Osteocyte (in vitro differentiated cells): ENCODE results near the gene MAMLD1. TPM values are rescaled to one million over a fixed set of nuclear protein-coding genes. Genes with fewer than 3 reads are reported as not detected.

Experiments used
- DNase-seq: peaks from one replicate; pipeline ENCODE4 v3.0.0; 2021; ENCODE audit warnings: mixed read lengths; ENCODE audit not compliant: unreplicated experiment; ENCODE audit errors: extremely low spot score
- H3K27ac Mint-ChIP-seq: one replicate; pipeline ENCODE4 v1.8.0; 2021; ENCODE audit warnings: mild to moderate bottlenecking, mixed read lengths; ENCODE audit not compliant: unreplicated experiment
- H3K27me3 Mint-ChIP-seq: one replicate; pipeline ENCODE4 v1.8.0; 2021; ENCODE audit warnings: mixed read lengths; ENCODE audit not compliant: unreplicated experiment
- H3K36me3 Mint-ChIP-seq: one replicate; pipeline ENCODE4 v1.8.0; 2021; ENCODE audit warnings: mixed read lengths; ENCODE audit not compliant: unreplicated experiment
- H3K4me1 Mint-ChIP-seq: one replicate; pipeline ENCODE4 v1.8.0; 2021; ENCODE audit warnings: mixed read lengths; ENCODE audit not compliant: unreplicated experiment
- H3K4me3 Mint-ChIP-seq: one replicate; pipeline ENCODE4 v1.8.0; 2021; ENCODE audit warnings: mild to moderate bottlenecking, moderate library complexity, mixed read lengths; ENCODE audit not compliant: unreplicated experiment
- H3K9me3 Mint-ChIP-seq: one replicate; pipeline ENCODE4 v1.8.0; 2021; ENCODE audit warnings: mixed read lengths; ENCODE audit not compliant: unreplicated experiment
- total RNA-seq: library from RNA; stranded (reverse); gene quantifications from 2 replicates; pipeline ENCODE4 v1.2.1, GENCODE V29; 2021
- TF ChIP-seq, protein P1 (sequence below): fragments of 200-600 bp; sonication (generic); IDR thresholded peaks from 2 replicates; pipeline ENCODE4 v1.5.0; 2021; ENCODE audit warnings: antibody characterized with exemption, mild to moderate bottlenecking, moderate library complexity

Gene MAMLD1
- total RNA-seq, 1 donor from 2014 or later, result 13.2 TPM

- H3K27ac Mint-ChIP-seq, result no peak overlapping the region
- no peak for DNase-seq
- no peaks in the 10 kb centered on the region for H3K27me3 Mint-ChIP-seq
- TF ChIP-seq, protein P1, sequence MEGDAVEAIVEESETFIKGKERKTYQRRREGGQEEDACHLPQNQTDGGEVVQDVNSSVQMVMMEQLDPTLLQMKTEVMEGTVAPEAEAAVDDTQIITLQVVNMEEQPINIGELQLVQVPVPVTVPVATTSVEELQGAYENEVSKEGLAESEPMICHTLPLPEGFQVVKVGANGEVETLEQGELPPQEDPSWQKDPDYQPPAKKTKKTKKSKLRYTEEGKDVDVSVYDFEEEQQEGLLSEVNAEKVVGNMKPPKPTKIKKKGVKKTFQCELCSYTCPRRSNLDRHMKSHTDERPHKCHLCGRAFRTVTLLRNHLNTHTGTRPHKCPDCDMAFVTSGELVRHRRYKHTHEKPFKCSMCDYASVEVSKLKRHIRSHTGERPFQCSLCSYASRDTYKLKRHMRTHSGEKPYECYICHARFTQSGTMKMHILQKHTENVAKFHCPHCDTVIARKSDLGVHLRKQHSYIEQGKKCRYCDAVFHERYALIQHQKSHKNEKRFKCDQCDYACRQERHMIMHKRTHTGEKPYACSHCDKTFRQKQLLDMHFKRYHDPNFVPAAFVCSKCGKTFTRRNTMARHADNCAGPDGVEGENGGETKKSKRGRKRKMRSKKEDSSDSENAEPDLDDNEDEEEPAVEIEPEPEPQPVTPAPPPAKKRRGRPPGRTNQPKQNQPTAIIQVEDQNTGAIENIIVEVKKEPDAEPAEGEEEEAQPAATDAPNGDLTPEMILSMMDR, result no peak
- no peak overlapping the region for H3K4me3 Mint-ChIP-seq
- H3K36me3 Mint-ChIP-seq, result no peaks in the 10 kb centered on the region
- peaks cover 20% of the 10 kb centered on the region for H3K9me3 Mint-ChIP-seq
- no peaks in the 10 kb centered on the region for H3K4me1 Mint-ChIP-seq
Measured at GRCh38 chrX:150537851-150538250, 174.7 kb downstream of the MAMLD1 start.

DNA sequence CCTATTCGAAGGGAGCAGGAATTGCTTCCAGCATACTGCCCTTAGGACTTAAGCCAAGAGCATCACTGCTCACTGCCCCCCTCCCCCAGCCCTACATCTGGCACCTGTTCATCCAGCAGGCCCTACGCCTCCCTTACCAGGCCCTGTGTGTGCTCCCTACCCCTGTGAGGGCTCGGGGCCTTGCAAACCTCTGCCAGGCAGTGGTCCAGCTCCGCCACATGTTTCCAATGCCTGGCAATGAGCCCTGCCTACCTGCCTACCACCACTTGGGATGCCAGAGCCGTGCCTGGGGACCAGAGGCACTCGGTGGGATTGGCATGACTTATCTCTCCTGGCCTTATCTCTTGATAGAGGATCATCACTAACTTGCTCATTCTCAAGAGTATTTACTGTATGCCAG, 177.8 kb downstream of the MAMLD1 start:
- H3K9me3 Mint-ChIP-seq, result peaks cover 5% of the 10 kb centered on the region
- TF ChIP-seq, protein P1, result no peak
- H3K4me1 Mint-ChIP-seq, result peaks cover 2% of the 10 kb centered on the region
- no peaks in the 10 kb centered on the region for H3K36me3 Mint-ChIP-seq
- no peak for DNase-seq
- H3K27me3 Mint-ChIP-seq, result no peaks in the 10 kb centered on the region
- H3K27ac Mint-ChIP-seq, result no peak overlapping the region
- H3K4me3 Mint-ChIP-seq, result no peak overlapping the region

- H3K4me3 Mint-ChIP-seq, result no peak overlapping the region
- TF ChIP-seq, protein P1, result no peak
- H3K9me3 Mint-ChIP-seq, result no peaks in the 10 kb centered on the region
- H3K27ac Mint-ChIP-seq, result no peak overlapping the region
- DNase-seq, result no peak
- no peaks in the 10 kb centered on the region for H3K36me3 Mint-ChIP-seq
- H3K27me3 Mint-ChIP-seq, result no peaks in the 10 kb centered on the region
- H3K4me1 Mint-ChIP-seq, result peaks cover 9% of the 10 kb centered on the region
Measured at GRCh38 chrX:150542846-150543229, 179.7 kb downstream of the MAMLD1 start.

GRCh38 chrX:150543230-150544155, 180.4 kb downstream of the MAMLD1 start:
- no peak overlapping the region for H3K4me3 Mint-ChIP-seq
- no peak overlapping the region for H3K27ac Mint-ChIP-seq
- TF ChIP-seq, protein P1, result no peak
- no peaks in the 10 kb centered on the region for H3K27me3 Mint-ChIP-seq
- H3K9me3 Mint-ChIP-seq, result no peaks in the 10 kb centered on the region
- no peaks in the 10 kb centered on the region for H3K36me3 Mint-ChIP-seq
- H3K4me1 Mint-ChIP-seq, result peaks cover 15% of the 10 kb centered on the region
- no peak for DNase-seq

GRCh38 chrX:150544222-150544787, 181.2 kb downstream of the MAMLD1 start:
- DNase-seq, result no peak
- H3K9me3 Mint-ChIP-seq, result no peaks in the 10 kb centered on the region
- peaks cover 15% of the 10 kb centered on the region for H3K4me1 Mint-ChIP-seq
- no peak overlapping the region for H3K4me3 Mint-ChIP-seq
- H3K27ac Mint-ChIP-seq, result no peak overlapping the region
- H3K36me3 Mint-ChIP-seq, result no peaks in the 10 kb centered on the region
- TF ChIP-seq, protein P1, result no peak
- H3K27me3 Mint-ChIP-seq, result no peaks in the 10 kb centered on the region
